ENCODE results near the gene NBEAL2.

The NBEAL2 gene

DNA sequence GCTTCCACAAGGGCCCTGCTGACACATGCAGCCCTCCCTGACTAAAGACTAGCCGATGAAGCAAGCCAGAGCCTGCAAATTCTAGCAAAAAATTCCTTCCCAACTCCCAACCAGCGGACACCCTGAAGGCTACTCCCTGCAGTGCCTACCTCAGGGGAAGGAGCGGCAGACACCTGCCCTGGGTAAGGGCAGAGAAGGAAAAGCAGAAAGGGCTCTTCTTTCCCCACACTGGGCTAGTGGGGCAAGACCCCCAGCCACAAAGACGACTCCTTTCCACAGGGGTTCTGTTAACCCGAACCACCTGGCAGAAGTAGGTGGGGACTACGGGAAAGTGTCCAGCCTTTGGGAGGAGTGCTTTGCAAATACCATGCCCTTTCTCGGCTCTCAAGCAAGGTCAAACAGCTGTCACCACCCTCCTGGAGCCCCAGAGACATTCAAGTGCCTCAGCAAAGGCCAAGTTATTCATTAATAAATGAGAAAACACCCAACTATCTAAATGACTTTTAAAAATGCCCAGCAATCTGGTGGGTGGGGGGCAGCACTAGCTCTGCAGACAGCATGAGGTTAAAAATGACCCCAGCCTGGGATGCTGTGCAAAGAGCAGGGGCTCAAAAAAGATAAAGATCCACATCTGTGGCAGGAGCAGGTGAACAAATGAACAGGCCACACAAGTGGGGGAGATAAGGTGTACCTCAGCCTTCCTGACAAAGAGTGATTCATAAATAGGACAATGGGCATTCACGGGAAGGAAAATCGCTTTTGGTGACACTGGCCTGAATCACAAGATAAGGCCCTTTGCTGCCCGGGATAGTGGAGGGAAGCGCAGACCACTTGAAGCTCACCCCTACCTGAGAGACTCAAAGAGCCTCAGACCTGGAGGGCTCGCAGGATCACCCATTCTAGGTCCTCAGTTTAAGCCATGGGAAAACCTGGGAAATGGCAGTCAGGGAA, 36.0 kb upstream of the NBEAL2 start:
- no peak for DNase-seq

DNA sequence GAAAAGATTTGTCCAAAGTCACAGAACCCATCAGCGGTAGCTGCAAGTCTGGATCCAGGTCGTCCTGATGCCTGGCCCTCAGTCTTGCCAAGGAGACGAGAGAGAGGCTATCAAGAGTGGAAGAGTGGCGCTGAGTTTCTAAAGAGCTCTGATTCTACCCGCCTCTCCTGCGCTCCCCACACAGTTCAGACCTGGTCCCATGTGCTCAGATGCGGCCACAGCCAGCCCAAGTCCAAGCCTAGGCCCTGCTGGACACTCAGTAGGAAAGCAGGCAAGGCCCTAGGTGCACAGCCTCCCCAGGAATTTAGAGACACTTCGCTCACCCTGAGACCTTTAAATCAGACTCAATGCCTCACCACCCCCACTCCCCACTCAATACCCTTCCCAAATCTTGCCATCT, 35.3 kb upstream of the NBEAL2 start:
- DNase-seq: no peak

DNA sequence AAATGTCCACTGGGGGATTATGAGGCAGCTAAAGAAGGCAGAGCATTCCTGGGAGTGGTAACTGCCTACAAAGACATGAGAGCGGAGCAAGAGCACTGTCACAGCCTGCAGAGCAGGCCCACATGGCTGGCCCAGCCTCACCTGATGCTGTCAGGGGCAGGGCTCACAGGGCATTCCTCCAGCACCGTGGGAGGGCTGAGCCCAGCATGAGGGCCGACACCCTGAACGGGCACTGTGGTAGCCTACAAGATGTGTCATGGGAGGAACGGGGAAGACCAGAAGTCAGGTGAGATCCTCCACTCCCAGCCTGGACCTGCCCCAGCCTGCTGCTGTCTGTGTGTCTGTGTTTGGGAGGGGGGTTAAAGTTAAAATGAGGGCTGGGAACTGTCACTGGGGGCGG, 33.0 kb upstream of the NBEAL2 start:
- DNase-seq: no peak

DNA sequence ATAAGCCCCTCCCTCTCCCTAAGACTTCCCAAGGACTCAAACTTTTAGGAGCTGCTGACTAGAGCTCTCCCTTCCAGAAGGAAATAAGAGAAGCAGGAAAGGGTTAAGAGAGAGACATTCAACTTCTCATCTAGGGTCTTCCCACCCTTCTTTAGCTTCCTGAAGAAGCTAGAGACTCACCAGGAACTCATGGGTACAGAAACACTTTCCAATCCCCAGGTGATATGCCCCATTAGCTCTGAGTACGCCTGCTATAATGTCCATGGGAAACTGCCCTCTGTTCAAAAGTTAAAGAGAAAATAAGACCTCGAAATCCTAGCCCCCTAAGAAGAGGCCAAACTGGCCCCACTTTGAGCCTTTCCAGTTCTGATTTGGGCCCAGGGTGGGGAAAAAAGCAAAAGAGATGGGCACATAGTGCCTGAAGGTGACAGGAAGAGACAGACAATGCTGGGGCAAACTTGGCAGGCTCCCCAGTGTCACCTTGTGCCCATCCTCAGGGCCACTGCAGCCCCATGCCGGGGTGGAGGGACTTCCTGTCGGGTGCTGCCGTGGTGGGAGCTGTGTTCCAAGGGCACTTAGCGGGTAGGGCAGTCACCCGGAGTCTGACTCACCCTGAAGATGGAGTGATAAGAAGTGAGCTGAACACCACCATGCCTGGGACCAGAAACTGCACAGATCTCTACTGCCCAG, 32.5 kb upstream of the NBEAL2 start:
- no peak for DNase-seq

DNA sequence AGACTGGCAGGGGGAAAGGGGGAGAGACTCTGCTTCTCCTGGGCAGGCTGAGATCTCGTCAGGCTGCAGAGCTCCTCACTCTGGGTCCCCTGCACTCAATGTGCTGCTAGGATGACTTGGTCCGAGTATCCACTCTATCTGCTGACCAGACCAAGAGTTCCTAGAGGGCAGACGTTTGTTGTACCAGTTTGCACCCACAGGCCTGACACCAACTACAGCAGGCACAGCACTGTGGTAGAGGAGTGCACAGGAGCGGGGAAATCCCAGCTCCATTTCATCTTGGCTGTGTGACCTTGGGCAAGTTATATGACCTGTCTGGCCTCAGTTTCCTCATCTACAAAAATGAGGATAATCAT, 31.9 kb upstream of the NBEAL2 start:
- DNase-seq: no peak

DNA sequence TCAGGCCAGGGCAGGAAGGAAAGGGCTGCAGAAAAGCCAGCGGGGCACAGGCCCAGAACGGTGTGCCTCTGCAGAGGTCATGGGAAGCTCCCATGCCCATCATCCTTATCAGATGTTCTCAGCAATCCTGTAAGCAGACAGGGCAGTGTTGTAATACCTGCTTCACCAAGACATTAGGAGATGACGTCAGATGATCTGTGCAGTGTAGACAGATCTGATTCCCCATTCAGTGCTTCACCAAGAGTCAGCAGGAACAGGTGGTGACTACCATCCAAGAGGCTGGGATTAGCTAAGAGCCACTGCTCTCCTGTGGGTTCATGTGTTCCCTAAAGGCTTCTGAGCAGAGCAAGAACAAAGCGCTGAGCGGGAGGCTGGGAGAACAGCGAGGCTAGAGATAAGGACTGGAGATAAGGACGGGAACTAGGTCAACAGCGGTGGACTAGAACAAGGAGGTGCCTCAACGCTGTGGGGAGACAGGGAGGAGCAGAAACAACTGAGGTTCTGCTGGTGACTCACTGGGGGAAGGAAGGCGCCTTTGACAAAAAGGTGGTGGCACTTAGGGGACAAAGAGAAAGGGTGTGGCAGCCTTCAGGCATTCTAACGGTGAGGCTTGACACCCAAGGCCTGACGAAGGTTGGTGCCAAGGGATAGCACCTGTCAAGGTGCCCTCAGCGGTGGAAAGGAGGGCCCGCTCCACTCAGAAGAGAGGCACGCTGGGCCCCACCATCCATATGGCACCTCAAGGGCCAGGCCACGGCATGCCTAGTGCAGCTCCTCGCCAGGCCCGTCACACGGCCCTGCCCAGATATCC, 31.3 kb upstream of the NBEAL2 start:
- no peak for DNase-seq

DNA sequence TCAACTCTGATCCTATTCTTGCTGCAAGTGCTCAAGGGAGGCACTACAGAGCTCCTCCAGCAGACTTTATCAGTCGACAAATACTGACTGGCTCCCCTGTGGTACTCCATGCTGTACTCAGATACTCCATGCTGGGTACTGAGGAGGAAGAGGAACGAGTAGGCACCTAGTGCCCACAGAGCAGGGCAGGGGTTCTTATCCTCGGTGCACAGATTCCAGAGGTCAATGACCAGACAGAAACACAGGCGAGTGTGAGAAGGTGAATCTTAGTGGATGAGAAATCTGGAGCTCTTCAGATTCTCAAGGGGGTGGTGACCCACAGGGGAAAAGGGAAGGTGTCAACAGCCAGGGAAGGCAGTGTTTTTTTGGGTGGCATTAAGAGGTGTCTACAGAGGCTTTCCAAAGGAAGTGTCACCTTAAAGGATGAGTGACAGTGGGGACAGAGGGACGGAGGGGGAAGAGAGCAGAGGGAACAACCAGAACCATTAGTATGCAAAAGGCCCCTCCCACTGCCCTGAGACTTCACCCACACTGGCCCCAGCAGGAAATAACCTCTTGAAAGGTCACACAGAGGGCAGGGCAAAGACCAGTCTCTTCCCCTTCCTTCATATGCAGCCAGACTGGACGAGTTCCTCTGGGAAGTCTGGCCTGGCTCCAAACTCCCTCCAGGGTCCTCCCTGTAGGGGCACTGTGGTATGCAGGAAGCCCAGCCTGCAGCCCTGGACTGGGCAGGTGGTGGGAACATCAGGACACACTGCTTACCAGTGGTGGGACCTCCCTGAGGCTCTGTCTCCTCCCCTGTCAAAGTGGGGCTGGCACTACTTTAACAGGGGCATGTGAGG, 30.4 kb upstream of the NBEAL2 start:
- DNase-seq: no peak

DNA sequence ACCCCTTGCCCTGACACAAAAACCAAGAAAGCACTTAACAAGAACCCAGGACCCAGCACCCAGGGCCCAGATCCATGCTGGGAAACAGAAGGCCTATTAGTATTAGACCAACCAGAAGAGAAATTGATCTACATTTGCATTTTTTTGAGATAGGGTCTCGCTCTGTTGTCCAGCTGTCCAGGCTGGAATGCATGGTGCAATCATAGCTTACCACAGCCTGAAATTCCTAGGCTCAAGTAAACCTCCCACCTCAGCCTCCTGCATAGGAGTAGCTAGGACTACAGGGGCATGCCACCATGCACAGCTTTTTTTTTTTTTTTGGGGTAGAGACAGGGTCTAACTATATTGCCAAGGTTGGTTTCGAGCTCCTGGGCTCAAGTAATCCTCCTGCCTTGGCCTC, 29.3 kb upstream of the NBEAL2 start:
- DNase-seq: no peak

DNA sequence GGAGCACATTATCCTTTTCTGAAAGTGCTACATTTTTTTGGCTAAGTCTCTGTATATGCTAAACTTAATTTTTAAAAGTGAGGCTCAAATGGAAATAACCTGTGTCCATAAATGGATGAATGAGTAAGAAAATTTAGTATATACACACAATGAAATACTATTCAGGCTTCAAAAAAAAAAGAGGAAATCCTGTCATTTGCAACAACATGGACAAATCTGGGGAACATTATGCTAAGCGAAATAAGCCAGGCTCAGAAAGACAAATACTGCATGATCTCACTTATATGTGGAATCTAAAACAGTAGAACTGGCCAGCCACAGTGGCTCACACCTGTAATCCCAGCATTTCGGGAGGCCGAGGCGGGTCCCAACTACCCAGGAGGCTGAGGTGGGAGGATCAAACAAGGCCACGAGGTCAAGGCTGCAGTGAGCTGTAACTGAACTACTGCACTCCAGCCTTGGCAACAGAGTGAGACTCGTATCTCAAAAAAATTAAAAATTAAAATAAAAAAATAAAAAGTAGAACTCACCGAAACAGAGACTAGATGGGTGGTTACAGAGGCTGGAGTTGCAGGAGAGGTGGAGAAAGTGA, 28.7 kb upstream of the NBEAL2 start:
- no peak for DNase-seq

DNA sequence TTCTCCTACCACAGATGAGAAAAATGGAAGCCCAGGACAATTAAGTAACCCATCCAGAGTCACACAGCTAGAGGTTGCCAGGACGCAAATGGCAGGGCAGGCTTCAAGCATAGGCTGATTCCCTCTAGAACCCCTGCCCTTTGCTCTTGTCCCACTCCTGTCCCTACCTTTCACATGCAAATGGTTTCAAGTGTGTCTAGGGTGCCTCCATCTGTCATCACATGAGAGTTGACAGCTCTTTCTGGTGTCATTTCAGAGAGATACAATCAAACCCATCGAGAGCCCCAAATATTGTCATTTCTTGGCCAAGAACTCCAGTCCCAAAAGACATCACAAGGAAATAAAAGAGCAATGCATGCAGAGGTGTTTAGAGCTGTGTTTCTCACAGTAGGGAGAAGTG, 26.7 kb upstream of the NBEAL2 start:
- no peak for DNase-seq

DNA sequence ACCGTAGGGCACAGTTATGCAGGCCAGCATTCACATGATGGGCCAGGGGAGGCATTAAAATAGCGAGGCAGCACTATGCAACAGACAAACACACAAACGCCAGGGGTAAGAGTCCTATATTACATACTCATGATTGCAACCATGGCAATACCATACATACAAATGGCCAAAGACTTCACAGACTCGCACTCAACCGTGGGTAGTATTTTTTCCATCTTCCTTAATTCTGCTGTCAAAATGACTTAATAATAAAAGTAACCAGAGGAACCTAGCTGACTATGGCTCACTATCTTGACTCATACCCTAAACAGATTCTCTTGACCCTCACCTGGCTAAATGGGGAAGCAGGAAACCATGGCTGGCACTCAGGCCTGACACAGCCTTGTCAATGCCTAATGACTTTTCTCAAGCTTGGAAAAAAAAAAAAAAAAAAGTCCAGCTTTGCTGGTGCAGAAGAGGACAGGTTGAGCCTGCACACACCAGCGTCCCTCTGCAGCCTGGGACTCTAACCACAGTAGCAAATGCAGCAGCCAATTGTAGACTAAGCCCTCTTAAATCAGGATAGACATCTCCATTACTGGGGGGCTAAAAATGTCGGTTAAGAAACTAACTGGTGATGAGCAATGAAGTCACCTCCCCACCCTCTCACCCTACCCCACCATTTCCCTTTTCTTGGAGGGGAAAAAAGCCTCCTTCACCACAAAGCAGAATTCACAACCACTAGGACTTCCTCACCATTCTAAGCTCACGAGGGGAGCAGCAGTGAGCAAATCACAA, 26.0 kb upstream of the NBEAL2 start:
- no peak for DNase-seq

DNA sequence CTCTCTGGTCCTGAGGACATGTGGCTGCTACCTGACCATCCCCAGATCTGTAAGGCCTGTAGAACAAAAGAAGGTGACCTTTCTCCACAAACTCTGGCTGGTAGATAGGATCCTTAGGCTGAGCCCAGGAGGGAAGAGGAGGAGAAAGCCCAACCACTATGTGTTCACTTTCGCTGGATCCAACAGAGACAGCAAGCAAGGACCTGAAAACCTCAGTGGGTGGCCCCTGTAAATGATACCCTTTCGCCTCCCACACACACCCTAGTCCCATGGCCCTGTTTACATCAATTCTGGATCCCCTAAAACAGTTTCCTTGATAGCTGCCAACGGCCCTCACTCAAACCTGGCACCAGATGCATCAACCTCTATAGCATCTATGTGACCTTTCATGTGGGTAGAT, 25.3 kb upstream of the NBEAL2 start:
- no peak for DNase-seq

DNA sequence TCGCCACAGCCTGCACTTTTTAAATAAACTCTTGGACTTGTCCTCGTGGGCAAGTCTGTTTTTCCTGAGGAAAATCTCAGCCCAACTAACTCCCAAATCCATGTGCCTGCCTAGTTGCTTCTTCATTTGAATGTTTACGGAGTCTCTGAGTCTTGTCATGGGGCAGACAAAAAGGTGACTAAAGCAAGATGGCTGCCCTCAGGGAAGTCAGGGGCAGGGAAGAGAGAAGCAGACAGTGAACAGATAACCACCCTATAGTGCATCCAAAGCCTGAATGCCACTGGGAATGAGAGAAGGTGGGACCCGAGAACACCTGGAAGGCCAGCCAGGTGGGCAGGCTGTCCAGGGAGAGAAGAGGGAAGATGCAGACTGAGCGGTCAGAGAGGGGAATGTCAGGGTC, 24.3 kb upstream of the NBEAL2 start:
- DNase-seq: no peak

DNA sequence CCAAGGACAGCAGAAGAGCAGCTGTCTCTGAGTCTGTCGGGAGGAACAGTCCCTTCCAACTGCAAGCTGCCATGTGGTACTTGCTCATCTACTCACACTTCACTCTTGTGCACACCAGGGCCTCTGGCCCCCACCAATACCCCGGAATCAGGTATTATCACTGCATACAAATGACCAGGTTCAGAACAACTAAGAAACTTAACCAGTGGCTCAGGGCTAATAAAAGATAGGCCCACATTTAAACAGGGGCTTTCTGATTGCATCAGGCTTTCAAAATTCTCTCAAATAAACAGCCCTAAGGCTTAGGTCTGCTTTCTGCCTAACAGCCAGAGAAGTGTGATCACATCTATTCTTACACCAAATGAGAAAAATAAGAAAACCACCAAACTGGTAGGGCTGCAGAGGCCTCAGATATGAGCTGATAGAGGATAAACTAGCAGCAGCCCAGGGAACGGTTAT, 23.6 kb upstream of the NBEAL2 start:
- DNase-seq: no peak

DNA sequence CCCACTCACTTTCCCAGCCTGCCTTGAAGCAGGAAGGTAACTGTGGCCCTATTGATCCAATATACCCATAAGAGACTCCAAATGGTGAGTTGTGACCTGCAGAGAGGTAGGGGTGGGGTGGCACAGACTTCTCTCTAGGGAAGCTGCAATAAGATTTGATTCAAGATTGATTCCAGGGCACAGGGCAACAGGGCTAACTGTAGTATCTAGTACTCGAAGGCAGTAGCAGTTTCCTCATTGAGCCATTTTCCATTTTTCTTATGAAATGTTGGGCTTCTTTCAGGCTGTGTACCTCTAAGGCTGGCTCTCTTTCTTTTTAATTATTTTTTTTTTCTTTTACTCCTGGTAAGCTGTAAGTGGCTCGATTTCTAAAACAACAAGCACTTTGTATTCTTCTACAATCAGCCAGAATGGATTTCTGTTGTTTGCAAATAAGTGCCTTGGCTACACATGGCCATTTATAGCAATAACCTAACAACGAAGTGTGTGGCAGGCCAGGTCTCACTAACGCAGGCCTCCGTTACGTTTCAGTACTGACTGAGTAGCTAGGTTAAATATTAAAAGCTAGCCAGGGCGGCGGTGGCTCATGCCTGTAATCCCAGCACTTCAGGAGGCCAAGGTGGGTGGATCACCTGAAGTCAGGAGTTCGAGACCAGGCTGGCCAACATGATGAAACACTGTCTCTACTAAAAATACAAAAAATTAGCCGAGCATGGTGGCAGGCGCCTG, 22.2 kb upstream of the NBEAL2 start:
- no peak for DNase-seq

DNA sequence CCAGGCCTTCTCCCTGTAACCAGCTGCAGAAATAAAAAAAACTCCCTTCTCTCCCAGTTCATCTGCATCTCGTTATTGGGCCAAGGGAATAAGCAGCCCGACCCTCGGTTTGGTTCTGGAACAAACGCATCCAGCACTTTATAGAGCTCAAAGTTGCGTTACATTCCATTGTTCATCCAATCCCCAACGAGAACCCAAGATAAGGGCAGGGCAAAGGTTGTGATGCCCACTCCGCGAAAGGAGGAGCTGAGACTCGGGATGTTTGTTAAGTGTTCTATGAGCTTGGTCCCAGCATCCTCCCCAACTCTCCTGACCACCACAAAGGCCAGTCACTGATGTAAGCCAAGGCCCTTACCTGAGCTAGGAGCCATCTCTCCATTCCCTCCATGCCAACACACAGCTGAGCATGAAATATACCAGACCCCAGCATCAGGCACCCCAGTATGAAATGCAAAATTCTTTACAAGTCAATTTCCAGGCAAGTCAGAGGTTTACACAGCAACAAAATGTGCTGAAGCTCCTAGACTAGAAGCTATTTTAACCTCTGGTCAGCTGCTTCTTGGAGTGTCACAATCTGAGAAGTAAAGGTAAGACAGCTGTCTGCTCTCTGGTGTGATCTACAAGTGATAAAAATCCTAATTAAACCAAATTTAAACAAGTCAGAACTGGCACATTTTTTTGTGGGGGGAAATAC, 20.9 kb upstream of the NBEAL2 start:
- DNase-seq: no peak

DNA sequence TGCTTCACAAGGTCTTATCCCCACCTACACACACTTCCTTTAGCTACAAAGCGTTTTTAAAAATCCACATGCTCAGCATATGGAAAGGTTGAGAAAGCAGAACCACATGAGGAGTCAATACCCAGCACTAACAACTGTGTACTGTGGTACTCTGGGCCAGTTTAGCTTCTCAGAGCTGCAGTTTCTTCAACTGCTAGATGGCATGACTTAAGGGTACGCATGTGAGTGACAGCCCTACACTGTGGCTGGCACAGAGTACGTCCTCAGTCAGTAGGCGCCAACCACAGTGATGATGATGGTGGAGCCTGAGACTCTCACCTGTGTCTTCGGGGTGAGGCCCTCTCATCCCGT, 20.3 kb upstream of the NBEAL2 start:
- no peak for DNase-seq

DNA sequence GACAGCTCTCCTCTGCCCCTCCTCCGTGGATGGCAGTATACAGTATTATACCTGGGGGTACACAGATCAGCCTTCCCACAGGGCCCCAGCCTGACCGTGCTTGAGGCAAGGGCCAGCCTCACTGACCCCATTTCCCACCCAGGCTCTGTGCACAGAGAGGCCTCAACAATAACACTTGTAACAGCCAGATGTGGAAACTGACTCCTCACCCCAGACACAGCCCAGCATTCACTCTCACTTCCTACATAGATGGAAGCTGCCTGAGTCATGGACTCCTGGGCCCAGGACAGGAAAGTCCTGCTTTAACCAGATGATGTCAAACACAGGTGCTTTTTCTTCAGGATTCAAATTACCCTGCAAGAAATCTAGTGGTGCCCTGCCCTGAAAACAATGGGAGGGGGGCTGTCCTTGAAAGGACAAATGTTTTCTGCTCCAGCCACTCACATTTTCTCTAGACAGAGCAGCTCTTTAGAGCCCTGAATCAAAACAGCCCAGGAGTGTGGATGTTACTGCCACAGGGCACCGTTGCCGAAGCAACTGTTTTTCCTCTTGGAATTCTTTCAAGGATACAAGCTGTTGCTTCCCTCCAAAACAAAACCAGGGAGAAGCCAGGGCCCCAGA, 19.3 kb upstream of the NBEAL2 start:
- no peak for DNase-seq

DNA sequence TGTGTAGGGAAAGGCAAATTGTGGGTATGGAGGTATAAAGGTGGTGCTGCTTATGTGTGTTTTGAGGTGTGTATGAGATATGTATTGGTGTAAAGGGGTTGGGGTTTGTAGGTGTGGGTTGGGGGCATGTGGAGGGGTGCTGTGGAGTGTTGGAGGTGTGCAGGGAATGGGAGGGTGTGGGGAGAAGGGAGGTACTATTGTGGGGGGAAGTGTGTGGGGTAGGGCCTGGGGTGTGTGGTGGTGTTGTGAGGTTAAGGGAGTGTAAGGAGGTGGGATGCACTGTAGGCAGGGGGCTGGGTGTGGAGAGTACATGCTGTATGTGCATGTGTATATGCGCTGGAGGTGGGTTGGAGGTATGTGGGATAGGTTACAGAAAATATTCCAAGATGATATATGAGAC, 18.6 kb upstream of the NBEAL2 start:
- DNase-seq: no peak

DNA sequence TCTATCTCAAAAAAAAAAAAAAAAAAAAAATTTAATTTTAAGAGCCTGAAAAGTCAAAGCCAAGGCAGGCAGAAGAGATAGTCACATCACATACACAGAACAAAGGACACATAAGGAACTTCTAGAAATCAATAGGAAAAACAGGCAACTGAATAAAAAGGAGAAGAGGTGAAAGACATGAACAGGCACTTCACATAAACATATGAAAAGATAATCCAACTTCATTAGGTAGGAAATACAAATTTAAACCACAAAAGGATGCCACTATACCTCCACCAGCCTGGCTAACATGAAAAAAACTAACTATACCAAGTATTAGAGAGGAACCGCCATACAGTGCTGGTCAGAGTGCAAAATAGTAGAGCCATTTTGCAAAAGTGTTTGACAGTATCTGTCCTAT, 17.0 kb upstream of the NBEAL2 start:
- DNase-seq: no peak

Measured in effector CD8-positive, alpha-beta T cell (primary cell).